ENCODE measurements around the gene ACAA2.

Gene ACAA2

DNA sequence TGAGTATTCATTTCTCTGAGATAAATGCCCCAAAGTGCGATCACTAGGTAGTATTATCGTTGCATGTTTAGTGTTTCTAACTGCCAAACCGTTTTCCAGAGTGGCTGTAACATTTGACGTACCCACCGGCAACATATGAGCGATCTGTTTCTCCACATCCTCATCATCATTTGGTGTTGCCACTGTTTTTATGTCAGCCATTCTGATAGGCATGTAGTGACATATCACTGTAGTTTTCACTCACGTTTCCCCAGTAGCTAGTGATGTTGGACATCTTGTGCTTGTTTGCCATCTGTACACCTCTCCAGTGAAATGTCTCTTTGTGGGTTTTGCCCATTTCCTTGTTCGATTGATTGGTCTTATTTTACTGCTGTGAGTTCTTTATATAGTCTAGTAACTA, 63.8 kb downstream of the ACAA2 start:
- Histone ChIP-seq H3K4me3 (ENCODE audit: low read depth in 1 of 2, low read length in 1 of 2) (no peak overlapping the region), H3K36me3 (no peaks in the 10 kb centered on the region), H3K9me3 (no peaks in the 10 kb centered on the region), H3K4me1 (ENCODE audit: control insufficient read depth in 1 of 2, insufficient read depth in 1 of 2, low read depth in 1 of 2, low read length in 1 of 2) (peaks cover 0 to 15% of the 10 kb centered on the region in 2 experiments), H3K27ac (no peak overlapping the region), H3K27me3 (no peaks in the 10 kb centered on the region)
- TF ChIP-seq CTCF (IDR thresholded peaks at IDR 0.05): no peak

DNA sequence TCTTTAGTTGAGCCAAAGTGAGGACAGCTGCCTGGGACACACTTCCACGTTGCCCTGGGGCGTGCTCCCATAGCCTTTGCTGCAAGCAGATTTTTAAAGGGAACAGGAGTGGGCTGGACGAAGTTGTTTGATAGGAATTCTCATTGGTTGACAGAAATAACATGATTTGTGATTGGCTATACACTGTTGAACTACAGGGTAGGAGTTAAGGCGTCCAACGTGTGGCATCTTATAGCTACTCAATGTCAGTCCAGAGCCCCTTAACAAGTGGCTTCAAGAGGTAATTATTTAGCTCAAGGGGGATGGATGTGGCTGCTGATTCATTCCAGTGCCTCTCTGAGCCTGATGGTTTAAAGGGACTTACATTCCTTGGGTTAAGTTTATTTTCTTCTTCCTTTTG, 65.5 kb downstream of the ACAA2 start:
- no peak for TF ChIP-seq CTCF (IDR thresholded peaks at IDR 0.05)
- no peaks in the 10 kb centered on the region for H3K27me3 ChIP-seq
- H3K9me3 ChIP-seq: no peaks in the 10 kb centered on the region
- H3K27ac ChIP-seq: no peak overlapping the region
- no peaks in the 10 kb centered on the region for H3K36me3 ChIP-seq
- H3K4me1 ChIP-seq (ENCODE audit: control insufficient read depth in 1 of 2, insufficient read depth in 1 of 2, low read depth in 1 of 2, low read length in 1 of 2): peaks cover 0 to 15% of the 10 kb centered on the region in 2 experiments
- H3K4me3 ChIP-seq (ENCODE audit: low read depth in 1 of 2, low read length in 1 of 2): no peak overlapping the region

GRCh38 chr18:49745045-49746014, 68.0 kb downstream of the ACAA2 start:
- Histone ChIP-seq H3K9me3 (no peaks in the 10 kb centered on the region), H3K27me3 (no peaks in the 10 kb centered on the region), H3K4me3 (ENCODE audit: low read depth in 1 of 2, low read length in 1 of 2) (no peak overlapping the region), H3K4me1 (ENCODE audit: control insufficient read depth in 1 of 2, insufficient read depth in 1 of 2, low read depth in 1 of 2, low read length in 1 of 2) (no peaks in the 10 kb centered on the region), H3K27ac (no peak overlapping the region), H3K36me3 (no peaks in the 10 kb centered on the region)
- TF ChIP-seq CTCF (IDR thresholded peaks at IDR 0.05): no peak

GRCh38 chr18:49744376-49745008, 68.8 kb downstream of the ACAA2 start:
- Histone ChIP-seq H3K9me3 (no peaks in the 10 kb centered on the region), H3K36me3 (no peaks in the 10 kb centered on the region), H3K27ac (no peak overlapping the region), H3K4me1 (ENCODE audit: control insufficient read depth in 1 of 2, insufficient read depth in 1 of 2, low read depth in 1 of 2, low read length in 1 of 2) (no peaks in the 10 kb centered on the region), H3K27me3 (no peaks in the 10 kb centered on the region), H3K4me3 (ENCODE audit: low read depth in 1 of 2, low read length in 1 of 2) (no peak overlapping the region)
- no peak for TF ChIP-seq CTCF (IDR thresholded peaks at IDR 0.05)

DNA sequence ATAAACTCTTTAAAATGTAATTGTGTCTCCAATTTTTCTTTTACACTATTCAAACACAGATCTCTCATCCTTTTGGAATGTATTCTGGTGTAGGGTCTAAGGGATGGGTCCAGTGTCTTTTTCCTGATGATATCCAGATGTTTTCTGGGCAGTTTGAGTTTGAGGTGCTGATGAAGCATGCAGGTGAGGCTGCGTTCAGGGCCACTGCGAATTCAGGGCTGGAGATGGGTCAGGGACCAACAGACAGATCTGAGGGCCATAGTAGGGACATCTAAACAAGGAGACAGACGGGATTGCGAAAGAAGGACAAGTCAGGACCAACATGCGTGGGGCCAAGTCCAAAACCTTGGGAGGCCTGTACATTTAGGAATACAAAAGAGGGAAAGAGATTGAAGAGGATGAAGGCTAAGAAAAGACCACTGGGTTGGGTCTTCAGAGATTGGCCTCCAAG, 70.2 kb downstream of the ACAA2 start:
- Histone ChIP-seq H3K9me3 (no peaks in the 10 kb centered on the region), H3K4me3 (ENCODE audit: low read depth in 1 of 2, low read length in 1 of 2) (no peak overlapping the region), H3K36me3 (no peaks in the 10 kb centered on the region), H3K4me1 (ENCODE audit: control insufficient read depth in 1 of 2, insufficient read depth in 1 of 2, low read depth in 1 of 2, low read length in 1 of 2) (no peaks in the 10 kb centered on the region), H3K27ac (no peak overlapping the region), H3K27me3 (no peaks in the 10 kb centered on the region)
- TF ChIP-seq CTCF (IDR thresholded peaks at IDR 0.05): no peak

All from neutrophil (primary cell).